Natural killer cell (primary cell): ENCODE data around the gene PSAP. TPM values are rescaled to one million over a fixed set of nuclear protein-coding genes. Genes with fewer than 3 reads are reported as not detected.

Source experiments
- ATAC-seq, 3 donors: fragments of 150-1000 bp in 2 of 3; fragments of 200-7000 bp in 1 of 3; cut with Tn5 transposase; 1 replicate in 1 of 3; 2 replicates in 2 of 3; pipeline ENCODE4 v1.10.0; 2021; ENCODE audit warnings: mild to moderate bottlenecking in 2 of 3, moderate library complexity in 2 of 3
- DNase-seq, 2 donors: peaks; one replicate each; pipeline versions ENCODE4 v3.0.0 to v3.0.0-alpha.2; 2013 to 2021; ENCODE audit warnings: mixed read lengths in 1 of 2
- H3K27ac ChIP-seq: one replicate; pipeline ENCODE4 v1.5.1; 2013; ENCODE audit warnings: mild to moderate bottlenecking, low read length
- H3K27me3 ChIP-seq: one replicate; pipeline ENCODE4 v1.6.1; 2013; ENCODE audit warnings: low read length; ENCODE audit not compliant: control insufficient read depth, insufficient read depth
- H3K36me3 ChIP-seq: one replicate; pipeline ENCODE4 v1.6.1; 2013; ENCODE audit warnings: low read length; ENCODE audit not compliant: control insufficient read depth, insufficient read depth
- H3K4me1 ChIP-seq: one replicate; pipeline ENCODE4 v1.6.1; 2013; ENCODE audit warnings: low read length; ENCODE audit not compliant: control insufficient read depth, insufficient read depth
- H3K4me3 ChIP-seq: one replicate; pipeline ENCODE4 v1.5.1; 2013; ENCODE audit warnings: low read length
- H3K9me3 ChIP-seq: one replicate; pipeline ENCODE4 v1.6.1; 2013; ENCODE audit warnings: low read length; ENCODE audit not compliant: control insufficient read depth, insufficient read depth
- H3K27ac Mint-ChIP-seq, 2 donors: one replicate each; pipeline ENCODE4 v1.8.0; 2022; ENCODE audit warnings: mild to moderate bottlenecking in 2 of 2, mixed read lengths in 2 of 2, moderate library complexity in 1 of 2
- H3K27me3 Mint-ChIP-seq, 2 donors: one replicate each; pipeline ENCODE4 v1.8.0; 2022; ENCODE audit warnings: low read depth in 2 of 2, mixed read lengths in 2 of 2
- H3K36me3 Mint-ChIP-seq: one replicate; pipeline ENCODE4 v1.8.0; 2022; ENCODE audit warnings: mixed read lengths
- H3K4me1 Mint-ChIP-seq, 2 donors: one replicate each; pipeline ENCODE4 v1.8.0; 2022; ENCODE audit warnings: mixed read lengths in 2 of 2
- H3K4me3 Mint-ChIP-seq: one replicate; pipeline ENCODE4 v1.8.0; 2022; ENCODE audit warnings: mild to moderate bottlenecking, moderate library complexity, mixed read lengths
- H3K9me3 Mint-ChIP-seq, 2 donors: one replicate each; pipeline ENCODE4 v1.8.0; 2022; ENCODE audit warnings: mixed read lengths in 2 of 2
- WGBS: methylation state at CpG from one replicate; pipeline ENCODE4 v1.1.7; 2013; ENCODE audit warnings: missing lambda C conversion rate; ENCODE audit not compliant: insufficient coverage; 5-methylcytosine and 5-hydroxymethylcytosine counted together
- intact Hi-C: fragments of 100-400 bp; cut with micrococcal nuclease; formaldehyde crosslinking; loops from one replicate; pipeline ENCODE4 v1.14.2; 2022
- total RNA-seq, 4 donors: library from RNA; stranded (reverse); fragments of 120-200 nt in 1 of 4; gene quantifications; one replicate each; pipeline versions ENCODE4 v1.2.3 to v1.2.4, GENCODE V29; 2013 to 2022
- TF ChIP-seq, protein P1 (sequence below): fragments of 200-600 bp; IDR thresholded peaks from one replicate; pipeline ENCODE4 v1.8.0; 2022; ENCODE audit warnings: antibody characterized with exemption

The PSAP gene
- total RNA-seq, 3 donors from 2014 or later (not counting 1 experiment from before 2014, with no cell fraction given): 324 to 488 (median 428) TPM

DNA sequence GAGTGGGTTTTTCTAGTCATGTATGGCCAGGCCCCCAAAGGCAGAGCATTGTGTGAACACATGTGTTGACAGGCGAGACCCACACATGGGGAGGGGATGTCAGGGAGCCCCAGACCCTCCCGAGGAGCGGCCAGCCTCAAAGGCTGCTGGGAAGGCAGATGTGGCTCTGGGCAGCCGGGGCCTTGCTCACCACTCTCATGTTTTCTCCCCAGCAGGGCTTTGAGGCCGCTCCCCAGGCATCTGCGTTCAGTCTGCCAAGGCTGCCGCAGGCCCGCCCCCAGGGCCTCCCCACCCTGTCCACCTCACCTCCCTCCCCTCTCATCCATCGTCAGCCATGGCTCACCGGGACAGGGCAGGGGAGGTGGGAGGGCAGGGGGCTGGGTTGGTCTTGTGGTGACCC, 61.2 kb downstream of the PSAP start:
- Mint-ChIP-seq H3K4me3 (no peak overlapping the region), H3K4me1 (peaks cover 0 to 5% of the 10 kb centered on the region in 2 donors), H3K27ac (no peak overlapping the region), H3K36me3 (no peaks in the 10 kb centered on the region), H3K9me3 (no peaks in the 10 kb centered on the region), H3K27me3 (peaks cover 7 to 9% of the 10 kb centered on the region in 2 donors)
- no peak overlapping the region for H3K4me3 ChIP-seq
- no peaks in the 10 kb centered on the region for H3K36me3 ChIP-seq
- H3K27ac ChIP-seq: no peak overlapping the region
- no peaks in the 10 kb centered on the region for H3K9me3 ChIP-seq
- WGBS: 91% methylated on average over 10 of the region's 10 CpGs
- no peak for DNase-seq
- ATAC-seq: no peak
- H3K27me3 ChIP-seq: no peaks in the 10 kb centered on the region
- H3K4me1 ChIP-seq: peaks cover 15% of the 10 kb centered on the region
- TF ChIP-seq, protein P1, sequence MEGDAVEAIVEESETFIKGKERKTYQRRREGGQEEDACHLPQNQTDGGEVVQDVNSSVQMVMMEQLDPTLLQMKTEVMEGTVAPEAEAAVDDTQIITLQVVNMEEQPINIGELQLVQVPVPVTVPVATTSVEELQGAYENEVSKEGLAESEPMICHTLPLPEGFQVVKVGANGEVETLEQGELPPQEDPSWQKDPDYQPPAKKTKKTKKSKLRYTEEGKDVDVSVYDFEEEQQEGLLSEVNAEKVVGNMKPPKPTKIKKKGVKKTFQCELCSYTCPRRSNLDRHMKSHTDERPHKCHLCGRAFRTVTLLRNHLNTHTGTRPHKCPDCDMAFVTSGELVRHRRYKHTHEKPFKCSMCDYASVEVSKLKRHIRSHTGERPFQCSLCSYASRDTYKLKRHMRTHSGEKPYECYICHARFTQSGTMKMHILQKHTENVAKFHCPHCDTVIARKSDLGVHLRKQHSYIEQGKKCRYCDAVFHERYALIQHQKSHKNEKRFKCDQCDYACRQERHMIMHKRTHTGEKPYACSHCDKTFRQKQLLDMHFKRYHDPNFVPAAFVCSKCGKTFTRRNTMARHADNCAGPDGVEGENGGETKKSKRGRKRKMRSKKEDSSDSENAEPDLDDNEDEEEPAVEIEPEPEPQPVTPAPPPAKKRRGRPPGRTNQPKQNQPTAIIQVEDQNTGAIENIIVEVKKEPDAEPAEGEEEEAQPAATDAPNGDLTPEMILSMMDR: no peak
- intact Hi-C loops: no loop called here

DNA sequence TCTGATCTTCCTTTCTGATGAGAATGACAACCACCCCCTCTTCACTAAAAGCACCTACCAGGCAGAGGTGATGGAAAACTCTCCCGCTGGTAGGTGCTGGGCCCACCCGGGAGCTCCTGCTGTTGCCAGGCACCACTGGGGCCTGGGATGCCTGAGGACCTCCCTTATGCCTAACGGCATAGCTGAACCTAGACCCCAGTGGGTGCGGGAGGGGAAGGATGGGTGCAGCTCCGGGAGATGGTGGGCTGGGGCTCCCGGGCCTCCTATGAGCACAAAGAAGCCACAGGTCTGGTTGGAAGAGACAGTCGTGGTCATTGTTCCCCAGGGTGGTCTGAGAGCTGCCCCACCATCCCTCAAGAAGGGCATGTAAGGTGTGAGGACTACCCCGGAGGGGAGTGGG, 62.1 kb downstream of the PSAP start:
- TF ChIP-seq, protein P1: no peak
- ATAC-seq (no peak), DNase-seq (no peak)
- Histone ChIP-seq H3K27me3 (no peaks in the 10 kb centered on the region), H3K4me3 (no peak overlapping the region), H3K4me1 (peaks cover 15% of the 10 kb centered on the region), H3K27ac (no peak overlapping the region), H3K36me3 (no peaks in the 10 kb centered on the region), H3K9me3 (no peaks in the 10 kb centered on the region)
- Mint-ChIP-seq H3K27me3 (peaks cover 7 to 8% of the 10 kb centered on the region in 2 donors), H3K9me3 (no peaks in the 10 kb centered on the region), H3K36me3 (no peaks in the 10 kb centered on the region), H3K4me1 (peaks cover 0 to 5% of the 10 kb centered on the region in 2 donors), H3K27ac (no peak overlapping the region), H3K4me3 (no peak overlapping the region)
- intact Hi-C loops: no loop called here
- WGBS: 95% methylated on average over 7 of the region's 8 CpGs

DNA sequence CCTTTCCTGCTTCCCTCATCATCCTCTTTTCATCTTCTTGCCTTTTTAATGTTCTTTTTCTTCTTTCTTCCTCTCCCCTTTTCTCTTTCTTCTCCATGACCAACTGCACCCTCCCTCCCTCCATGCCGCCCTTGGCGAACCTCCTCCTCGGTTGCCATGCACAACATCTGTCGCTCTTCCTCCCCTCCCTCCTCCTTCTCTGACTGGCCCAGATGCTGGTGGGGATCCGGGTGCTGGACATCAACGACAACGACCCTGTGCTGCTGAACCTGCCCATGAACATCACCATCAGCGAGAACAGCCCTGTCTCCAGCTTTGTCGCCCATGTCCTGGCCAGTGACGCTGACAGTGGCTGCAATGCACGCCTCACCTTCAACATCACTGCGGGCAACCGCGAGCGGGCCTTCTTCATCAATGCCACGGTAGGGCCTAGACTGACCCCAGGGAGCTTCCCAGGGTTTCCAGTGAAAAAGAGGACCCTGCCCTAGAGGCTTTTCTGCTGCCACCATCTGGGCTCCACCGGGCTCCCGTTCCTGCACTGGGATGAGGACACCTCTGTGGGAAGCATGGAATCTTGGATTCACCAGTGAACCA, 66.3 kb downstream of the PSAP start:
- no peaks in the 10 kb centered on the region for H3K27me3 ChIP-seq
- H3K4me1 Mint-ChIP-seq: peaks cover 0 to 20% of the 10 kb centered on the region in 2 donors
- H3K27ac Mint-ChIP-seq: no peak overlapping the region
- TF ChIP-seq, protein P1: no peak
- H3K4me1 ChIP-seq: peaks cover 11% of the 10 kb centered on the region
- peaks cover 0 to 3% of the 10 kb centered on the region in 2 donors for H3K27me3 Mint-ChIP-seq
- no peaks in the 10 kb centered on the region for H3K36me3 Mint-ChIP-seq
- H3K36me3 ChIP-seq: no peaks in the 10 kb centered on the region
- H3K9me3 Mint-ChIP-seq: no peaks in the 10 kb centered on the region
- H3K9me3 ChIP-seq: no peaks in the 10 kb centered on the region
- no peak overlapping the region for H3K4me3 Mint-ChIP-seq
- intact Hi-C loops: no loop called here
- H3K4me3 ChIP-seq: no peak overlapping the region
- 91% methylated on average over 18 of the region's 18 CpGs for WGBS
- no peak for DNase-seq
- H3K27ac ChIP-seq: no peak overlapping the region
- ATAC-seq: no peak
